K562 treated with DMSO at 1 percent for 48 hours (cell line): ENCODE results near the gene RELB. TPM values are rescaled to one million over a fixed set of nuclear protein-coding genes. Genes with fewer than 3 reads are reported as not detected.

Experiments
- total RNA-seq: library from RNA; unstranded; fragments of 300-600 nt; gene quantifications from 2 replicates; pipeline ENCODE4 v1.2.3, GENCODE V29; 2022; ENCODE audit warnings: low replicate concordance; ENCODE audit errors: extremely low read depth

Gene RELB, protein sequence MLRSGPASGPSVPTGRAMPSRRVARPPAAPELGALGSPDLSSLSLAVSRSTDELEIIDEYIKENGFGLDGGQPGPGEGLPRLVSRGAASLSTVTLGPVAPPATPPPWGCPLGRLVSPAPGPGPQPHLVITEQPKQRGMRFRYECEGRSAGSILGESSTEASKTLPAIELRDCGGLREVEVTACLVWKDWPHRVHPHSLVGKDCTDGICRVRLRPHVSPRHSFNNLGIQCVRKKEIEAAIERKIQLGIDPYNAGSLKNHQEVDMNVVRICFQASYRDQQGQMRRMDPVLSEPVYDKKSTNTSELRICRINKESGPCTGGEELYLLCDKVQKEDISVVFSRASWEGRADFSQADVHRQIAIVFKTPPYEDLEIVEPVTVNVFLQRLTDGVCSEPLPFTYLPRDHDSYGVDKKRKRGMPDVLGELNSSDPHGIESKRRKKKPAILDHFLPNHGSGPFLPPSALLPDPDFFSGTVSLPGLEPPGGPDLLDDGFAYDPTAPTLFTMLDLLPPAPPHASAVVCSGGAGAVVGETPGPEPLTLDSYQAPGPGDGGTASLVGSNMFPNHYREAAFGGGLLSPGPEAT
- total RNA-seq: not detected in 2 replicates

DNA sequence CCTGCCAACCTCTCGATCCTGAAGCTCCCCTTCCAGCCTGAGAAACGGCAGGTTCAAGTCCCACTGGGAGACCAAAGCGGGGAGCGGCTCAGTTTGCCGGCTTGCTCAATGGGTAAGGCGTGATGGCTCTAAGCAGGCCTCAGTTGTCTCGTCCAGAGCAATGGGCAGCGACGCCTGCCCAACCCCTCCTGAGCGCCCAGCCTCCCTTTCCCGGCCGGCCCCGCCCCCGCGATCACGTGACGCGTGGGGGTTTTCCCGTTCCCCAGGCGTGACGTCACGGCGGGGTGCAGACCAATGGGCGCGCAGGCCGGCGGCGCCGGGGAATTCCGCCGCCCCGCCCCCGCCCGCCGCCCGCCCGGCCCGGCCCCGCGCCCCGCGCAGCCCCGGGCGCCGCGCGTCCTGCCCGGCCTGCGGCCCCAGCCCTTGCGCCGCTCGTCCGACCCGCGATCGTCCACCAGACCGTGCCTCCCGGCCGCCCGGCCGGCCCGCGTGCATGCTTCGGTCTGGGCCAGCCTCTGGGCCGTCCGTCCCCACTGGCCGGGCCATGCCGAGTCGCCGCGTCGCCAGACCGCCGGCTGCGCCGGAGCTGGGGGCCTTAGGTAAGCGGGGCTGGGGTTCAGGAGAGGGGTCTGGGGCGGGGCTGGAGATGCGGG, at the start of gene RELB:
TSS of gene RELB (plus strand) at position 378 of the 653 bp plus-strand sequence. CDS start at position 494, 116 bp downstream.

GRCh38 chr19:44954649-44955504, 46.4 kb upstream of the RELB start, which contains the start of gene CLPTM1:
TSS of gene CLPTM1 (plus strand) at chr19:44955380. CDS start at chr19:44955396, 16 bp downstream.

DNA sequence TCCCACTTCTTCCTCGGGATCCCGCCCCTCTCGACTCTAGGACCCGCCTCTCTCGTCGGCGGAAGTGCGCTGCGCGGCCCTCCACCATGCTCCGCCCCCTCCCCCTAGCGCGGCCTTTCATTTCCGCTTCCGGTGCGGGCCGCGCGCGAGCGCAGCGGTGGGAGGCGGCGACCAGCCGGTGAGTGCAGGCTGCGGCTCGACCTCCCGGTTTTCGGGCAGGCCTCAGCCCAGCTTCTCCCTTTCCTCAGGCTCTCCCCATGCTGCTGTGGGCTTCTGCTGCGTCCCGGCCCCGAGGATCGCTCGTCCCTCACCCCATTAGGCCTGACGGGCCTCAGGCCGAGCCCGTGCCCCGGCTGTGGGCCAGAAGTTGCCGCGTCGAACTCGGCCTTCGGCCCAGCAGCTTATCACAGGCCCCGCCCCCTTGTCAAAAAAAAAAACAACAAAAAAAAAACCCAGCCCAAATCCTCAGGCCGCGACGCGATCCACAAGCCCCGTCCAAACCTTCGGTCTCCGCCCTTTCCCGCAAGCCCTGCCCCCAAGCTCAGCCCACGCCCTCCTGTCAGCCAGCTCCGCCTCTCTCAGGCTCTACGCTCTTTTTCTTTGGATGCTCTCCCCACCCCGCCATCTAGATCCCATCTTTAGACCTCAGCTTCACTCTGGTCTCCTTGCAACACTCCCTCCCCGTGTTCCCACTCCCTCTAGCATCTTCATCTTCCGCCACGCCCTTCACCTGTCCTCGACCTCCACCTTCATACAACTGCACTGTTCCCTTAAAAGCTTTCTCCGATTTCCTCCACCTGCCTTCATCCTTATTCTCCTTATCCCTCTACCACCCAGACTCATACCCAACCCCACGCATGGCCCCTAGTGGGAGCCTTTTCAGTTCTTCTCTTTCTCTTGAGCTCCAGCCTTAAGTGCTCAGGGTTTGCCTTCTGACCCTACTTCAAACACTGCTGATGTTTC, 37.9 kb downstream of the RELB start, which contains the start of gene CLASRP:
TSS of gene CLASRP (plus strand) at position 115 of the 963 bp plus-strand sequence. CDS start 1,168 bp downstream, outside the sequence.

DNA sequence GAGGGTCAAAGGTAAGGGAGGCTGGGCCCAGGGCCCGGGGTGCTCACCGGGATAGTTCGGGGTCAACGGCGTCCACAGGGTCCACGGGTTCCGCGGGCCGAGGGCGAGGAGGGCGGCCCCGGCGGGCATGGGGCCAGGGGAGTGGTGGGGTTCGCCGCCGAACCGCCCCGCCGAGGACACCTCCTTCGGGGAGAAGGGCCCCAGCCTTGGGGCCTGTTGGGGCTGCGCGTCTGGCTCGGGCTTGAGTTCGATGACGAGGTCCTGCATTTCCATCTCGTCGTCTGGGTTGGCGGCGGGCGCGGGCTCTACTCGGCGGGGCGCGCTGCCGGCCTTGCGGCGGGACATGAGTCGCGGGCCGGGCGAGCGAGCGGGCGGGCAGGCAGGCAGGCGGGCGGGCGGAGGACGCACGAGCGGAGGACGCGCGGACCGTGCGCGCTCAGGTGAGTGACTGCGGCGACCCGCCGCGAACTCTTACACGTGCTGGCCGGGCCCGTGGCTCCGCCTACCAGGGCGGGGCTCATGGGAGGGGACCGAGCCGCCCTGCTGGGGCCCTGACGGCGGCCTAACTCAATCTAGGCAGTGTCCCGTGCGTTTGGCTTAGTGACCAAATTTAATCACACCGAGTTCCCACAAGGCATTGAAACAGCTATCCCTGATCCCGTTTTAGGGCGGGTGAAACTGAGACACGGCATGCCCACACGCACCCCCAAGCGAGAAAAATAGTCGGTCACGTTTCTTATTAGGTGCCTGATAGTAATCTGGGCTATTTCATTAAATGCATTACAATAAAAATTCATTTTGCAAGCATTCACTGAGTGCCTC, 75.0 kb downstream of the RELB start, which contains the start of gene ZNF296:
TSS of gene ZNF296 (minus strand) at position 450 of the 822 bp plus-strand sequence. CDS start at position 345, 105 bp downstream.

DNA sequence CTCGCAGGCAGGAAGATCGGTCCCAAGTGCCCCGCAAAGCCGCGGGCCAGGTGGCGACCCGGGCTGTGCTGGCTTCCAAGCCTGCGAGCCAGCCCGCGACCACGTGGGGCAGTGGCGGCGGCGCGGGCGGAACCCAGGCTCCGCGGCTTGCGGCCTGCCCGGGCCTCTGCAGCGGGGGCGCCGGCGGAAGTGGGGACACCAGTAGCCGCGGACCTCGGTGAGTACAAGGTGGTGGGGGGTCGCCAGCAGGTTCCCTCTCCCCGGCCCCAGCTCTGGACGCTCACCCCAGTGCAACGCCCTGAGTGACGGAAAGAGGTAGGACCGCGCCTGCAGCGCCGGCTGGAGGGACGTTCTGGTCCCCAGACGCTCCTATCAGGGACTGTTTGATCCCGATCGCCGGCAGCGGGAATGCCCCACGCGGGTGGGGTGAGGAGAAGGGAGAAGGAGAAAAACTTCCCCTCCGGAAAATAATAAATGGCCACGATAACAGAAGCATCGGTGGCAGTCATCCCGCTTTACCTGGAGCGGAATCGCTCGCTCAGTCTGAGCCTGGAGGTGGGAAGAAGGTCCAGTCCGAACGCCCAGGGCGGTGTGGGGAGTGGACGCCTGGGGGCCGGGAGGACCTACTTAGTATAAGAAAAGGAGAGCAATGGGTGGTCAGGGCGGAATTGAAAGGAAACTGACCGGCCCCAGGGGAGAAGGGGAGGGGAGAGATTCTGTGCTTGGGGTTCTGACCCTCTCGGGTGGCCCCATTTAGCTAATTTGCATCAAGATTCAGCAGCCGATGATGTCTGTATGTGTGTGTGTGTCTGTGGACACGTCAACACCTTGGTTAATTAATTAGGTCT, 78.0 kb downstream of the RELB start, which contains the start of gene GEMIN7:
TSS of gene GEMIN7 (plus strand) at position 198 of the 848 bp plus-strand sequence. CDS start 10,855 bp downstream, outside the sequence.

Other genes starting within 250 kb of the RELB start
- gene CBLC, start 223.6 kb upstream of the RELB start, total RNA-seq: not detected in 2 replicates
- not detected in 2 replicates for gene BCAM, start 192.4 kb upstream of the RELB start, total RNA-seq
- not detected in 2 replicates for gene NECTIN2, start 155.2 kb upstream of the RELB start, total RNA-seq
- not detected in 2 replicates for gene TOMM40, start 110.2 kb upstream of the RELB start, total RNA-seq
- 593 and 1,577 TPM in 2 replicates for gene APOE, start 95.7 kb upstream of the RELB start, total RNA-seq
- gene APOC1, start 86.9 kb upstream of the RELB start, total RNA-seq: not detected in 2 replicates
- not detected in 2 replicates for gene APOC4, start 59.2 kb upstream of the RELB start, total RNA-seq
- gene APOC2, start 55.4 kb upstream of the RELB start, total RNA-seq: not detected in 2 replicates
- not detected in 2 replicates for gene CLPTM1, start 46.1 kb upstream of the RELB start, total RNA-seq
- gene CLASRP, start 37.6 kb downstream of the RELB start, total RNA-seq: not detected in 2 replicates
- not detected in 2 replicates for gene ZNF296, start 75.0 kb downstream of the RELB start, total RNA-seq
- not detected in 2 replicates for gene GEMIN7, start 77.8 kb downstream of the RELB start, total RNA-seq
- not detected in 2 replicates for gene PPP1R37, start 91.7 kb downstream of the RELB start, total RNA-seq
- not detected in 2 replicates for gene NKPD1, start 159.5 kb downstream of the RELB start, total RNA-seq
- gene TRAPPC6A, start 176.8 kb downstream of the RELB start, total RNA-seq: not detected in 2 replicates
- not detected in 2 replicates for gene BLOC1S3, start 177.3 kb downstream of the RELB start, total RNA-seq
- gene EXOC3L2, start 243.9 kb downstream of the RELB start, total RNA-seq: not detected in 2 replicates
- not detected in 2 replicates for gene MARK4, start 249.8 kb downstream of the RELB start, total RNA-seq